NT2/D1 (cell line): ENCODE data around the gene CEP162.

Experiments used
- DNase-seq: peaks from one replicate; pipeline ENCODE4 v3.0.0-alpha.2; 2011; ENCODE audit warnings: low read depth, low spot score
- H3K27me3 ChIP-seq: 2 replicates; pipeline ENCODE4 v1.6.0; 2011; ENCODE audit warnings: mild to moderate bottlenecking; ENCODE audit not compliant: insufficient read length, insufficient read depth
- H3K36me3 ChIP-seq: 2 replicates; pipeline ENCODE4 v1.6.1; 2011; ENCODE audit warnings: mild to moderate bottlenecking, low read length, mixed read lengths; ENCODE audit not compliant: insufficient read depth, insufficient read length
- H3K4me1 ChIP-seq: 2 replicates; pipeline ENCODE4 v1.5.1; 2011; ENCODE audit not compliant: insufficient read depth, insufficient read length
- H3K4me3 ChIP-seq: 2 replicates; pipeline ENCODE4 v1.5.1; 2011; ENCODE audit warnings: low read depth; ENCODE audit not compliant: insufficient read length
- H3K9ac ChIP-seq: 2 replicates; pipeline ENCODE4 v1.6.0; 2011; ENCODE audit warnings: low read depth; ENCODE audit not compliant: insufficient read length
- H3K9me3 ChIP-seq: 2 replicates; pipeline ENCODE4 v1.5.1; 2011; ENCODE audit warnings: mild to moderate bottlenecking, low read length; ENCODE audit not compliant: insufficient read depth
- SUZ12 ChIP-seq: IDR thresholded peaks from 2 replicates; pipeline ENCODE4 v1.6.1; 2011; ENCODE audit not compliant: insufficient read length, insufficient read depth; ENCODE audit errors: extremely low read depth
- YY1 ChIP-seq: IDR thresholded peaks from 2 replicates; pipeline ENCODE4 v1.6.1; 2011; ENCODE audit not compliant: insufficient read length, insufficient read depth
- ZNF274 ChIP-seq: IDR thresholded peaks from 2 replicates; pipeline ENCODE4 v1.6.1; 2011; ENCODE audit warnings: mild to moderate bottlenecking, low read depth, low read length

The CEP162 gene

GRCh38 chr6:84268781-84269180 is 41.3 kb upstream of the CEP162 start:
- TF ChIP-seq SUZ12, result no peak
- Histone ChIP-seq H3K36me3 (no peaks in the 10 kb centered on the region), H3K9ac (no peak overlapping the region), H3K9me3 (no peaks in the 10 kb centered on the region), H3K4me3 (no peak overlapping the region), H3K27me3 (no peaks in the 10 kb centered on the region), H3K4me1 (no peaks in the 10 kb centered on the region)
- no peak for DNase-seq

GRCh38 chr6:84263557-84263956 is 36.1 kb upstream of the CEP162 start:
- peak; percentile 16 for DNase-seq
- Histone ChIP-seq H3K9me3 (no peaks in the 10 kb centered on the region), H3K4me1 (no peaks in the 10 kb centered on the region), H3K4me3 (no peak overlapping the region), H3K27me3 (no peaks in the 10 kb centered on the region), H3K9ac (no peak overlapping the region), H3K36me3 (no peaks in the 10 kb centered on the region)
- TF ChIP-seq ZNF274 (no peak), SUZ12 (no peak), YY1 (no peak)

- no peak overlapping the region for H3K9ac ChIP-seq
- H3K4me1 ChIP-seq, result no peaks in the 10 kb centered on the region
- TF ChIP-seq YY1 (no peak), SUZ12 (no peak), ZNF274 (no peak)
- H3K9me3 ChIP-seq, result no peaks in the 10 kb centered on the region
- no peak overlapping the region for H3K4me3 ChIP-seq
- H3K36me3 ChIP-seq, result no peaks in the 10 kb centered on the region
- no peak for DNase-seq
- H3K27me3 ChIP-seq, result no peaks in the 10 kb centered on the region
Observed at GRCh38 chr6:84260926-84261325, 33.5 kb upstream of the CEP162 start.

- H3K9me3 ChIP-seq, result no peaks in the 10 kb centered on the region
- no peak overlapping the region for H3K4me3 ChIP-seq
- no peaks in the 10 kb centered on the region for H3K36me3 ChIP-seq
- no peaks in the 10 kb centered on the region for H3K4me1 ChIP-seq
- no peak for DNase-seq
- H3K27me3 ChIP-seq, result no peaks in the 10 kb centered on the region
- TF ChIP-seq SUZ12 (no peak), YY1 (no peak), ZNF274 (no peak)
- no peak overlapping the region for H3K9ac ChIP-seq
Observed at GRCh38 chr6:84260196-84260595, 32.8 kb upstream of the CEP162 start.

- Histone ChIP-seq H3K27me3 (no peaks in the 10 kb centered on the region), H3K4me3 (no peak overlapping the region), H3K9me3 (no peaks in the 10 kb centered on the region), H3K36me3 (no peaks in the 10 kb centered on the region), H3K9ac (no peak overlapping the region), H3K4me1 (no peaks in the 10 kb centered on the region)
- TF ChIP-seq SUZ12 (no peak), YY1 (no peak), ZNF274 (no peak)
- DNase-seq, result no peak
Observed at GRCh38 chr6:84258866-84259265, 31.4 kb upstream of the CEP162 start.

GRCh38 chr6:84258268-84258667 is 30.8 kb upstream of the CEP162 start:
- H3K27me3 ChIP-seq, result no peaks in the 10 kb centered on the region
- DNase-seq, result no peak
- H3K4me1 ChIP-seq, result no peaks in the 10 kb centered on the region
- H3K36me3 ChIP-seq, result no peaks in the 10 kb centered on the region
- H3K4me3 ChIP-seq, result no peak overlapping the region
- TF ChIP-seq YY1 (no peak), ZNF274 (no peak)
- no peak overlapping the region for H3K9ac ChIP-seq
- H3K9me3 ChIP-seq, result no peaks in the 10 kb centered on the region

- no peaks in the 10 kb centered on the region for H3K27me3 ChIP-seq
- H3K4me1 ChIP-seq, result no peaks in the 10 kb centered on the region
- no peaks in the 10 kb centered on the region for H3K9me3 ChIP-seq
- DNase-seq, result no peak
- H3K4me3 ChIP-seq, result no peak overlapping the region
- TF ChIP-seq YY1 (no peak), ZNF274 (no peak), SUZ12 (no peak)
- no peaks in the 10 kb centered on the region for H3K36me3 ChIP-seq
- H3K9ac ChIP-seq, result no peak overlapping the region
Observed at GRCh38 chr6:84255641-84256040, 28.2 kb upstream of the CEP162 start.

- TF ChIP-seq ZNF274 (no peak), SUZ12 (no peak), YY1 (no peak)
- Histone ChIP-seq H3K9me3 (no peaks in the 10 kb centered on the region), H3K9ac (no peak overlapping the region), H3K27me3 (no peaks in the 10 kb centered on the region), H3K4me3 (no peak overlapping the region), H3K4me1 (no peaks in the 10 kb centered on the region), H3K36me3 (no peaks in the 10 kb centered on the region)
- no peak for DNase-seq
Observed at GRCh38 chr6:84253380-84253779, 25.9 kb upstream of the CEP162 start.
